K562 (cell line): ENCODE measurements around the gene TSHR. TPM values are rescaled to one million over a fixed set of nuclear protein-coding genes. Genes with fewer than 3 reads are reported as not detected.

ENCODE experiments used
- ATAC-seq: fragments of 200-7000 bp; cut with Tn5 transposase; 3 replicates; pipeline ENCODE4 v1.9.1; 2020; ENCODE audit warnings: moderate library complexity
- BruUV-seq: library from RNA; stranded (reverse); fragments of 400-500 nt; replicated peaks from 2 replicates; lab custom pipeline; 2021; lab: Mats Ljungman, UMichigan
- CTCF ChIA-PET: fragments of 300-600 bp; formaldehyde crosslinking; extraction: SDS; loops from one replicate; lab custom pipeline; 2021; ENCODE audit warnings: low intra/inter-chr PET ratio; lab: Yijun Ruan, JAX
- POLR2A ChIA-PET: fragments of 300-600, 350-650 bp; sonication (Branson Sonifier 250); formaldehyde crosslinking; extraction: SDS; loops from one replicate; lab custom pipeline; 2021; ENCODE audit warnings: antibody characterized with exemption, inconsistent platforms; lab: Yijun Ruan, JAX
- DNase-seq, 4 experiments: peaks; one replicate each; pipeline versions ENCODE4 v3.0.0 to v3.0.0-alpha.2; 2011 to 2018; ENCODE audit warnings: low spot score in 3 of 4, mixed read lengths in 3 of 4; ENCODE audit errors: extremely low read depth in 1 of 4
- FAIRE-seq: peaks from 2 replicates; lab custom pipeline; 2011; peaks lifted over from hg19 to GRCh38; lab: Jason Lieb, UNC
- H2AFZ ChIP-seq: 2 replicates; pipeline ENCODE4 v1.6.0; 2011; ENCODE audit warnings: low read depth, low read length, control low read depth, inconsistent platforms
- H3K27ac ChIP-seq: fragments of 200-600 bp; 3 replicates; pipeline ENCODE4 v1.8.0; 2011; ENCODE audit warnings: low read depth, mild to moderate bottlenecking, control low read depth, inconsistent platforms, low read length, moderate library complexity, mixed read lengths; ENCODE audit errors: extremely low read depth
- H3K27me3 ChIP-seq, 2 experiments: fragments of 300-600 bp in 1 of 2; 2 replicates in 1 of 2; 3 replicates in 1 of 2; pipeline versions ENCODE4 v1.6.0 to v1.8.0; 2011; ENCODE audit warnings: inconsistent platforms in 2 of 2, low read length in 2 of 2, mild to moderate bottlenecking in 1 of 2, mixed read lengths in 1 of 2, moderate library complexity in 1 of 2; ENCODE audit not compliant: control insufficient read depth in 2 of 2, insufficient read depth in 2 of 2
- H3K36me3 ChIP-seq: fragments of 300-600 bp; 3 replicates; pipeline ENCODE4 v1.8.0; 2011; ENCODE audit warnings: mild to moderate bottlenecking, low read length, inconsistent platforms; ENCODE audit not compliant: control insufficient read depth, insufficient read depth
- H3K4me1 ChIP-seq, 2 experiments: fragments of 200-600 bp in 1 of 2; replicated peaks in 1 of 2; 2 replicates in 1 of 2; 3 replicates in 1 of 2; pipeline versions ENCODE4 v1.5.1 to v1.8.0; 2011; ENCODE audit warnings: inconsistent platforms in 2 of 2, low read length in 2 of 2, mild to moderate bottlenecking in 1 of 2, mixed read lengths in 1 of 2, moderate library complexity in 1 of 2; ENCODE audit not compliant: control insufficient read depth in 2 of 2, insufficient read depth in 2 of 2
- H3K4me2 ChIP-seq: 2 replicates; pipeline ENCODE4 v1.6.1; 2011; ENCODE audit warnings: low read length, control low read depth, inconsistent platforms, mixed read lengths; ENCODE audit not compliant: insufficient read depth
- H3K4me3 ChIP-seq: fragments of 200-600 bp; sonication (generic), shearing (Covaris generic); 2 replicates; pipeline ENCODE4 v1.5.1; 2016; ENCODE audit warnings: control low read depth, inconsistent platforms
- H3K79me2 ChIP-seq: fragments of 200-600 bp; 3 replicates; pipeline ENCODE4 v1.8.0; 2011; ENCODE audit warnings: low read length, inconsistent platforms; ENCODE audit not compliant: control insufficient read depth, insufficient read depth
- H3K9ac ChIP-seq, 2 experiments: 2 replicates each; pipeline versions ENCODE4 v1.6.0 to v1.6.1; 2011; ENCODE audit warnings: low read depth in 2 of 2, low read length in 2 of 2, control low read depth in 1 of 2, inconsistent platforms in 1 of 2, mild to moderate bottlenecking in 1 of 2, mixed read lengths in 1 of 2; ENCODE audit not compliant: insufficient read depth in 1 of 2
- H3K9me1 ChIP-seq: one replicate; pipeline ENCODE4 v1.6.0; 2011; ENCODE audit warnings: inconsistent platforms, mild to moderate bottlenecking, low read length, moderate library complexity; ENCODE audit not compliant: control insufficient read depth, insufficient read depth
- H3K9me3 ChIP-seq: replicated peaks from 2 replicates; pipeline ENCODE4 v1.5.1; 2011; ENCODE audit warnings: low read depth, low read length, inconsistent platforms; ENCODE audit not compliant: control insufficient read depth, insufficient read depth
- H4K20me1 ChIP-seq: replicated peaks from 2 replicates; pipeline ENCODE4 v1.6.1; 2011; ENCODE audit warnings: low read length, inconsistent platforms, mixed read lengths; ENCODE audit not compliant: control insufficient read depth, insufficient read depth
- HBP1 ChIP-seq: fragments of 450-650 bp; formaldehyde crosslinking; IDR thresholded peaks from 2 replicates; pipeline ENCODE4 v1.4.0; 2022; ENCODE audit warnings: missing genetic modification characterization
- HLTF ChIP-seq: fragments of 450-650 bp; IDR thresholded peaks from 2 replicates; pipeline ENCODE4 v1.6.1; 2016
- REST ChIP-seq, 2 experiments: fragments of 450-650 bp; formaldehyde crosslinking in 1 of 2; IDR thresholded peaks; 2 replicates each; pipeline versions ENCODE4 v1.4.0 to v1.6.1; 2014 to 2020; ENCODE audit warnings: mild to moderate bottlenecking in 2 of 2, borderline replicate concordance in 1 of 2, low read depth in 1 of 2
- SFPQ ChIP-seq: fragments of 200-400 bp; formaldehyde crosslinking; IDR thresholded peaks from 2 replicates; pipeline ENCODE4 v1.6.1; 2017; ENCODE audit warnings: mild to moderate bottlenecking, low read depth, low read length, moderate library complexity
- TCF7 ChIP-seq: sonication (generic); IDR thresholded peaks from 2 replicates; pipeline ENCODE4 v1.6.1; 2016; ENCODE audit warnings: antibody characterized with exemption, borderline replicate concordance
- TFE3 ChIP-seq: fragments of 450-650 bp; formaldehyde crosslinking; IDR thresholded peaks from 2 replicates; pipeline ENCODE4 v1.4.0; 2020; ENCODE audit warnings: mild to moderate bottlenecking, mixed read lengths
- ZNF134 ChIP-seq: fragments of 250-450 bp; sonication (Bioruptor Pico); conservative IDR thresholded peaks from 2 replicates; pipeline ENCODE4 v1.4.0; 2020
- ZSCAN32 ChIP-seq: fragments of 450-650 bp; formaldehyde crosslinking; IDR thresholded peaks from 2 replicates; pipeline ENCODE4 v1.4.0; 2020; ENCODE audit warnings: mild to moderate bottlenecking, moderate library complexity
- in situ Hi-C: fragments of 300-500 bp; cut with MboI; formaldehyde crosslinking; loops from 4 replicates; pipeline ENCODE4 v1.15.0; 2018; ENCODE audit warnings: inconsistent platforms, mixed read lengths
- intact Hi-C: fragments of 100-400 bp; cut with micrococcal nuclease; formaldehyde crosslinking; loops from 2 replicates; pipeline ENCODE4 v1.14.2; 2022
- polyA plus RNA-seq, 8 experiments: library from polyadenylated mRNA; depleted of rRNA in 4 of 8; stranded (reverse) in 5 of 8; unstranded in 3 of 8; fragments of >200 nt; fragmentation: Nextera tagmentation in 2 of 8; fragmentation: Illumina TruSeq in 1 of 8; extraction: Ambion mirVana in 2 of 8; extraction: Trizol in 1 of 8; gene quantifications; 2 replicates each; pipeline versions ENCODE4 v1.2.1 to v1.2.3, GENCODE V29; 2011 to 2014; ENCODE audit warnings: inconsistent platforms in 1 of 8, missing spikeins in 1 of 8
- total RNA-seq, 7 experiments: library from RNA; depleted of rRNA in 6 of 7; stranded (reverse); fragments of >200 nt in 6 of 7; fragmentation: Illumina TruSeq in 2 of 7; extraction: Trizol in 2 of 7; gene quantifications; 2 replicates each; pipeline versions ENCODE4 v1.2.1 to v1.2.3, GENCODE V29; 2011 to 2021; ENCODE audit warnings: low replicate concordance in 1 of 7

TSHR gene
- total and polyA plus RNA-seq, 9 of the 15 experiments (the other 6 are each of a cell fraction or from before 2014, with no cell fraction given), result 0.01 to 0.10 TPM; not detected in 7

GRCh38 chr14:81178063-81178462 lies 222.6 kb downstream of the TSHR start:
- no peaks in the 10 kb centered on the region for H3K4me1 ChIP-seq
- POLR2A ChIA-PET, result no interaction called here
- no peak overlapping the region for H3K27ac ChIP-seq
- H3K4me3 ChIP-seq, result no peak overlapping the region
- FAIRE-seq (no peak), DNase-seq (no peak), ATAC-seq (no peak)
- peaks cover 38% of the 10 kb centered on the region for H3K36me3 ChIP-seq
- no peak overlapping the region for H3K4me2 ChIP-seq
- intact Hi-C loops (no loop called here), in situ Hi-C loops (no loop called here)
- no peaks in the 10 kb centered on the region for H3K27me3 ChIP-seq
- no peak overlapping the region for H3K9ac ChIP-seq
- no peaks in the 10 kb centered on the region for H3K79me2 ChIP-seq
- no peaks in the 10 kb centered on the region for H3K9me1 ChIP-seq
- no peaks in the 10 kb centered on the region for H3K9me3 ChIP-seq
- H4K20me1 ChIP-seq, result no peaks in the 10 kb centered on the region
- no TSS peak for BruUV-seq
- CTCF ChIA-PET, result no interaction called here
- no peak overlapping the region for H2AFZ ChIP-seq
- no peak for TF ChIP-seq HLTF
- TF ChIP-seq TCF7, result no peak
- no peak for TF ChIP-seq REST (IDR thresholded peaks at IDR 0.05; ENCODE audit: borderline replicate concordance)
- no peak for TF ChIP-seq REST (CRISPR knock-in tag; IDR thresholded peaks at IDR 0.05; ENCODE audit: low read depth)
- TF ChIP-seq ZNF134 (CRISPR knock-in tag), result no peak
- no peak for TF ChIP-seq TFE3 (CRISPR knock-in tag)
- no peak for TF ChIP-seq ZSCAN32
- TF ChIP-seq HBP1 (CRISPR knock-in tag), result no peak
- no peak for TF ChIP-seq SFPQ
